Lung (tissue), 12 donors: Measurements from ENCODE around the gene SLC2A14. TPM values are rescaled to one million over a fixed set of nuclear protein-coding genes. Genes with fewer than 3 reads are reported as not detected.
A peak's percentile ranks its signal among the peaks of the same experiment; 100 is the strongest.
"Not testable (repeated sequence)": the region's sequence is repeated elsewhere in the genome, so short reads cannot be mapped to it uniquely, and the experiment has no call there.

Source experiments
- ATAC-seq: fragments of 200-7000 bp; cut with Tn5 transposase; one replicate; pipeline ENCODE4 v1.9.1; 2020; ENCODE audit warnings: moderate number of reproducible peaks; ENCODE audit not compliant: insufficient read depth, low FRiP score
- DNase-seq, 3 donors: peaks; one replicate each; pipeline ENCODE4 v3.0.0-alpha.2; 2013 to 2017
- H3K27ac ChIP-seq, 2 donors: one replicate each; pipeline ENCODE4 v1.5.1; 2013; ENCODE audit warnings: mild to moderate bottlenecking in 2 of 2, moderate library complexity in 2 of 2, control low read depth in 1 of 2, inconsistent platforms in 1 of 2, low read depth in 1 of 2, low read length in 1 of 2
- H3K27me3 ChIP-seq, 3 donors: one replicate each; pipeline ENCODE4 v1.5.1; 2013; ENCODE audit warnings: low read length in 2 of 3; ENCODE audit not compliant: control insufficient read depth in 3 of 3, insufficient read depth in 3 of 3
- H3K36me3 ChIP-seq, 4 donors: one replicate each; pipeline ENCODE4 v1.5.1; 2013; ENCODE audit warnings: low read length in 4 of 4, mild to moderate bottlenecking in 1 of 4, moderate library complexity in 1 of 4; ENCODE audit not compliant: control insufficient read depth in 4 of 4, insufficient read depth in 4 of 4
- H3K4me1 ChIP-seq, 5 donors: one replicate each; pipeline ENCODE4 v1.5.1; 2013; ENCODE audit warnings: low read length in 5 of 5, mild to moderate bottlenecking in 2 of 5, moderate library complexity in 1 of 5; ENCODE audit not compliant: control insufficient read depth in 5 of 5, insufficient read depth in 5 of 5
- H3K4me3 ChIP-seq: one replicate; pipeline ENCODE4 v1.5.1; 2013; ENCODE audit warnings: mild to moderate bottlenecking, control low read depth, moderate library complexity
- H3K9ac ChIP-seq, 2 donors: one replicate each; pipeline ENCODE4 v1.5.1; 2013; ENCODE audit warnings: low read length in 2 of 2, control low read depth in 1 of 2; ENCODE audit not compliant: insufficient read depth in 1 of 2
- H3K9me3 ChIP-seq, 4 donors: one replicate each; pipeline ENCODE4 v1.5.1; 2013; ENCODE audit warnings: low read length in 3 of 4, mild to moderate bottlenecking in 1 of 4, moderate library complexity in 1 of 4; ENCODE audit not compliant: control insufficient read depth in 4 of 4, insufficient read depth in 3 of 4
- CTCF ChIP-seq: IDR thresholded peaks from 2 replicates; pipeline ENCODE4 v1.5.1; 2012; ENCODE audit warnings: mild to moderate bottlenecking; ENCODE audit errors: control extremely low read depth, extremely low read depth
- WGBS, 2 donors: extraction: QIAGEN DNeasy Blood & Tissue Kit; methylation state at CpG; one replicate each; pipeline ENCODE4 v1.1.7; 2013; 5-methylcytosine and 5-hydroxymethylcytosine counted together
- polyA plus RNA-seq, 2 donors: library from polyadenylated mRNA; stranded (reverse); fragments of 200-250 nt; gene quantifications; one replicate each; pipeline ENCODE4 v1.2.1, GENCODE V29; 2013
- total RNA-seq, 2 donors: library from RNA; depleted of rRNA in 1 of 2; stranded (reverse); fragments of >200 nt in 1 of 2; gene quantifications; one replicate each; pipeline ENCODE4 v1.2.1, GENCODE V29; 2014 to 2021
- donor health status: control.
- donor health status: control.
- donor health status: Bipolar disorder and iron deficiency.
- donor health status: healthy.
- donor health status: DM: yes; HTN: yes; CAD: no.

Gene SLC2A14
- total and polyA plus RNA-seq, 4 donors, result 0.12 to 0.17 TPM; not detected in 2

DNA sequence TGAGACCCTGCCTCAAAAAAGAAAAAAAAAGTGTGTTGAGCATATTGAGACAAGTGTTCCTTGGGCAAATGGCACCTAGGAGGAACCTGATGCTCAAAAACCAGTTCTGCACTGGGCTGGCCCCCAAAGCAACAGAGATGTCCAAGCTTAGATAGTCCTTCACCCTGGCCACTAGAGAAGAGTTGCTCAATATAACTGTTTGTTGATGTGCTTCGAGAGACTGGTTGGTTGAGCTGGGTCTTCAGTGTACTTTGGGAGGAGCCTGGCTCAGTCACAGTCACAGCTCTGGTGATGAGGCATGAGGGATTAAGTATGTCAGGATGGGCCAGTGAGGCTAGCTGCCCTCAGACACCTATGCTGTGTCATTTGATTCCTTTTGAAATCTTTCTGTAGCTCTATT is 38.0 kb downstream of the SLC2A14 start:
- DNase-seq, result no peak
- H3K4me3 ChIP-seq, result no peak overlapping the region
- ATAC-seq, result no peak
- H3K4me1 ChIP-seq, result no peaks in the 10 kb centered on the region
- no peaks in the 10 kb centered on the region for H3K36me3 ChIP-seq
- no peak overlapping the region for H3K9ac ChIP-seq
- 23 to 63% methylated on average over 1 of the region's 1 CpG for whole genome bisulfite sequencing, 2 donors
- no peak for TF ChIP-seq CTCF
- H3K27ac ChIP-seq, result no peak overlapping the region
- H3K27me3 ChIP-seq, result no peaks in the 10 kb centered on the region
- no peaks in the 10 kb centered on the region for H3K9me3 ChIP-seq

GRCh38 chr12:7833831-7834230 is 38.9 kb downstream of the SLC2A14 start:
- Histone ChIP-seq H3K27ac (no peak overlapping the region), H3K36me3 (no peaks in the 10 kb centered on the region), H3K27me3 (no peaks in the 10 kb centered on the region), H3K4me3 (no peak overlapping the region), H3K9me3 (no peaks in the 10 kb centered on the region), H3K9ac (no peak overlapping the region), H3K4me1 (no peaks in the 10 kb centered on the region)
- 90 to 97% methylated on average over 4 of the region's 4 CpGs for WGBS, 2 donors
- TF ChIP-seq CTCF, result no peak
- DNase-seq (no peak), ATAC-seq (no peak)

GRCh38 chr12:7833201-7833600 is 39.5 kb downstream of the SLC2A14 start:
- H3K4me3 ChIP-seq, H3K36me3 ChIP-seq, H3K9me3 ChIP-seq, ATAC-seq, H3K27ac ChIP-seq, DNase-seq, H3K9ac ChIP-seq, H3K27me3 ChIP-seq, H3K4me1 ChIP-seq: not testable (repeated sequence)
- WGBS, 2 donors, result 77 to 78% methylated on average over 6 of the region's 6 CpGs

GRCh38 chr12:7832059-7832696 is 40.5 kb downstream of the SLC2A14 start:
- WGBS, 2 donors, result 59 to 63% methylated on average over 6 of the region's 6 CpGs
- Histone ChIP-seq H3K4me3 (no peak overlapping the region), H3K4me1 (no peaks in the 10 kb centered on the region), H3K27me3 (no peaks in the 10 kb centered on the region), H3K9ac (no peak overlapping the region), H3K36me3 (no peaks in the 10 kb centered on the region), H3K27ac (no peak overlapping the region), H3K9me3 (no peaks in the 10 kb centered on the region)
- DNase-seq (peak in 2 of 3 donors; percentile 31 to 35), ATAC-seq (peak; percentile 86)
- no peak for TF ChIP-seq CTCF

- ATAC-seq, H3K4me1 ChIP-seq, H3K27me3 ChIP-seq, H3K9me3 ChIP-seq, H3K4me3 ChIP-seq, H3K36me3 ChIP-seq, DNase-seq, H3K27ac ChIP-seq, H3K9ac ChIP-seq: not testable (repeated sequence)
- WGBS, 2 donors, result 91 to 96% methylated on average over 4 of the region's 4 CpGs
These were observed 43.0 kb downstream of the SLC2A14 start for GRCh38 chr12:7829737-7830136.

DNA sequence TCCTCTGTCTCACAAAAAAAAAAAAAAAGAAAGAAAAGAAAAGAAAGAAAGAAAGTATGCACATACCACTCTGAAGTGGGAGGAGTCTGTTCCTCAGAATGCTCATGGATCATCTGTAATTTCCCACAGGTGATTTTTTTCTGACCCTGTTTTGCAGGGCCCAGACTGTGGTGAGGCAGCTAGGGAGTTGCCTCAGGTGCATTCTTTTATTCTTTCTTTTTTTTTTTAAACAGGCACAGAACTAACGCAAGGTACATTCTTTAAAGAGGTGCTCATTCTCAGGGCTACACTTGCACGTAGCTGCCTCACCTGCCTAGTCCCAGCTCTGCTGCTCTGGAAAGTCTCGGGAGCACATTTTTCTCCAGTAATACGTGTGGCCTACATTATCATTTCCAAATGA is 47.0 kb downstream of the SLC2A14 start:
- H3K27ac ChIP-seq, H3K9ac ChIP-seq, H3K4me3 ChIP-seq, H3K36me3 ChIP-seq, H3K27me3 ChIP-seq, H3K9me3 ChIP-seq, H3K4me1 ChIP-seq, ATAC-seq: not testable (repeated sequence)
- WGBS, 2 donors, result 77 to 79% methylated on average over 3 to 4 of the region's 4 CpGs
- peak in 2 of 3 donors; percentile 26 to 38 for DNase-seq
